ENCODE results near the gene ST6GALNAC6. TPM values are rescaled to one million over a fixed set of nuclear protein-coding genes. Genes with fewer than 3 reads are reported as not detected.

ST6GALNAC6 gene
- total RNA-seq, 1 experiment from 2014 or later = 16.5 TPM

- POLR2A ChIA-PET = interaction anchor here (0.7 to 4.0 kb wide), 4 partner anchors 36 to 124 kb away, joined by 3 to 19 read pairs (median 5); partner anchors contain the start of gene NAIF1
- H3K27ac Mint-ChIP-seq (ENCODE audit: low read depth, unreplicated experiment) = no peak overlapping the region
- no peaks in the 10 kb centered on the region for H3K9me3 Mint-ChIP-seq (ENCODE audit: unreplicated experiment)
- no peaks in the 10 kb centered on the region for H3K27me3 Mint-ChIP-seq (ENCODE audit: insufficient read depth, unreplicated experiment)
- intact Hi-C loops (cut with micrococcal nuclease) = loop anchor here (1.0 kb wide), 3 partner anchors 92 to 174 kb away; no protein-coding TSS in a partner anchor
- H3K4me3 Mint-ChIP-seq (ENCODE audit: unreplicated experiment) = no peak overlapping the region
- H3K36me3 Mint-ChIP-seq (ENCODE audit: insufficient read depth, unreplicated experiment) = peaks cover 14% of the 10 kb centered on the region
- no peak for DNase-seq (ENCODE audit: unreplicated experiment)
- TF ChIP-seq, protein P1, sequence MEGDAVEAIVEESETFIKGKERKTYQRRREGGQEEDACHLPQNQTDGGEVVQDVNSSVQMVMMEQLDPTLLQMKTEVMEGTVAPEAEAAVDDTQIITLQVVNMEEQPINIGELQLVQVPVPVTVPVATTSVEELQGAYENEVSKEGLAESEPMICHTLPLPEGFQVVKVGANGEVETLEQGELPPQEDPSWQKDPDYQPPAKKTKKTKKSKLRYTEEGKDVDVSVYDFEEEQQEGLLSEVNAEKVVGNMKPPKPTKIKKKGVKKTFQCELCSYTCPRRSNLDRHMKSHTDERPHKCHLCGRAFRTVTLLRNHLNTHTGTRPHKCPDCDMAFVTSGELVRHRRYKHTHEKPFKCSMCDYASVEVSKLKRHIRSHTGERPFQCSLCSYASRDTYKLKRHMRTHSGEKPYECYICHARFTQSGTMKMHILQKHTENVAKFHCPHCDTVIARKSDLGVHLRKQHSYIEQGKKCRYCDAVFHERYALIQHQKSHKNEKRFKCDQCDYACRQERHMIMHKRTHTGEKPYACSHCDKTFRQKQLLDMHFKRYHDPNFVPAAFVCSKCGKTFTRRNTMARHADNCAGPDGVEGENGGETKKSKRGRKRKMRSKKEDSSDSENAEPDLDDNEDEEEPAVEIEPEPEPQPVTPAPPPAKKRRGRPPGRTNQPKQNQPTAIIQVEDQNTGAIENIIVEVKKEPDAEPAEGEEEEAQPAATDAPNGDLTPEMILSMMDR (IDR thresholded peaks at IDR 0.05; ENCODE audit: unreplicated experiment) = no peak
- no TSS peak for BruUV-seq (replicated peaks)
- peaks cover 11% of the 10 kb centered on the region for H3K4me1 Mint-ChIP-seq (ENCODE audit: insufficient read depth, unreplicated experiment)
- CTCF ChIA-PET = interaction anchor here (0.6 to 10.2 kb wide), 33 partner anchors 11 to 341 kb away, joined by 3 to 172 read pairs (median 4); partner anchors contain the start of gene EEIG1
Measured at GRCh38 chr9:127943011-127943662, 43.7 kb upstream of the ST6GALNAC6 start.

DNA sequence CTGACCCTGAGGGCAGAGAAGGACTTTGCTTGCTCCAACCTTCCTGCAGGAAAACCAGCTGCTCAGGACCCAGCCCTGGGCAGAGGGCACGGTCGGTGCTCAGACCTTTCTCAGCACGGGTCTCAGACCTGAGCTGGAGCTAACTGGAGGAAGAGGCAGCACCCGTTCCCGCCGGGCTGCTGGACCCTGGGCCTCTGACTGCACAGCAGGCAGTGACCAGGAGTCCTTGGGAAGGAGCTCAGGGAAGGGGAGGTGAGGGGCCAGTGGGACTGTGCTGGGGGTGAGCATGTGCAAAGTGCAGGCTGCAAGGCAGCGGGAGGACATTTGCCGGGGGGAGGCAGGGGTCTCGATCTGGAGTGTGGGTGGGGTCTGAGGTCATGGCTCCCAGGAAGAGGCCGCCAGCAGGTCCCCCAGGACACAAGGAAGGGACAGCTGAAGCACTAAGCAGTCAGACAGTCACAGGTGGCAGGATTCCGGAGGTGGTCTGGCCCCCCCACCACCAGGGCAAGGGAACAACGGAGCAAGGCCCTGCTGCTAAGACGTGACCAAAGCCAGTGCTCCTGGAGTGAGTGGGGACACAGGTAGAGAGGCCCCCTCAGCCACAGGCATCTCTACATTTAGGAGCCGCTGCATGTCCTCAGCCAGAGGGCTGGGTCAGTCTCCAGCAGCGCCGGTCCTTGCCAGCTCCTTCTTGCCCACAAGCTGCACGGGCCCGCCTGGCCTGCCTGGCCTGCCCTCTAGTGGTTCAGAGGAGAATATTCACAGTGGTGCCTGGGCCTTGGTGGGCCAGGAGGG lies 43.0 kb upstream of the ST6GALNAC6 start:
- TF ChIP-seq, protein P1 (IDR thresholded peaks at IDR 0.05; ENCODE audit: unreplicated experiment) = peak; percentile 87
- Mint-ChIP-seq H3K27ac (ENCODE audit: low read depth, unreplicated experiment) (no peak overlapping the region), H3K4me3 (ENCODE audit: unreplicated experiment) (no peak overlapping the region), H3K9me3 (ENCODE audit: unreplicated experiment) (no peaks in the 10 kb centered on the region), H3K4me1 (ENCODE audit: insufficient read depth, unreplicated experiment) (peaks cover 11% of the 10 kb centered on the region), H3K27me3 (ENCODE audit: insufficient read depth, unreplicated experiment) (no peaks in the 10 kb centered on the region), H3K36me3 (ENCODE audit: insufficient read depth, unreplicated experiment) (peaks cover 20% of the 10 kb centered on the region)
- intact Hi-C loops (cut with micrococcal nuclease) = loop anchor here (1.0 kb wide), 3 partner anchors 93 to 175 kb away; no protein-coding TSS in a partner anchor
- POLR2A ChIA-PET = interaction anchor here (1.1 to 4.0 kb wide), 2 partner anchors 93 to 125 kb away, joined by 3 to 19 read pairs; partner anchors contain the start of gene NAIF1
- CTCF ChIA-PET = interaction anchor here (0.6 to 10.2 kb wide), 26 partner anchors 12 to 182 kb away, joined by 3 to 172 read pairs (median 4); partner anchors contain the start of gene CDK9
- no TSS peak for BruUV-seq (replicated peaks)
- peak; percentile 61 for DNase-seq (ENCODE audit: unreplicated experiment)

DNA sequence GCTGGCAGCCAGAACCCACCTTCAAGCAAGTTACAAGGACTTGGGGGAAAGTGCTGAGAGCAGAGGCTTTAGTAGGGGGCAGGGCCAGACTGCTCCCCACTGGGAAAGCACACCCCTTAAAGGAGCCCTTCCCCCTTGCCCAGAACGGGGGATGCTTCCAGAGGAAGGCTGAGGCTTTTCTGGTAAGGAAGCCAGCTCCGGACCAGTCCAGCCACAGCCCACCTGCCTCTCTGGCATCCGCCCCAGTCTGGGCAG lies 42.5 kb upstream of the ST6GALNAC6 start:
- Mint-ChIP-seq H3K4me1 (ENCODE audit: insufficient read depth, unreplicated experiment) (peaks cover 11% of the 10 kb centered on the region), H3K27me3 (ENCODE audit: insufficient read depth, unreplicated experiment) (no peaks in the 10 kb centered on the region), H3K4me3 (ENCODE audit: unreplicated experiment) (no peak overlapping the region), H3K27ac (ENCODE audit: low read depth, unreplicated experiment) (no peak overlapping the region), H3K9me3 (ENCODE audit: unreplicated experiment) (no peaks in the 10 kb centered on the region), H3K36me3 (ENCODE audit: insufficient read depth, unreplicated experiment) (peaks cover 22% of the 10 kb centered on the region)
- TF ChIP-seq, protein P1 (IDR thresholded peaks at IDR 0.05; ENCODE audit: unreplicated experiment) = no peak
- POLR2A ChIA-PET = interaction anchor here (1.1 to 4.0 kb wide), 2 partner anchors 93 to 125 kb away, joined by 3 to 19 read pairs; partner anchors contain the start of gene NAIF1
- CTCF ChIA-PET = interaction anchor here (0.6 to 10.2 kb wide), 17 partner anchors 12 to 175 kb away, joined by 3 to 172 read pairs (median 7); partner anchors contain the start of gene CDK9
- no peak for DNase-seq (ENCODE audit: unreplicated experiment)
- intact Hi-C loops (cut with micrococcal nuclease) = no loop called here
- BruUV-seq (replicated peaks) = no TSS peak

Data from MCF 10A (cell line).